GM12878 (cell line): ENCODE measurements around the gene TSPAN11. TPM values are rescaled to one million over a fixed set of nuclear protein-coding genes. Genes with fewer than 3 reads are reported as not detected.
"Not testable (repeated sequence)": the region's sequence is repeated elsewhere in the genome, so short reads cannot be mapped to it uniquely, and the experiment has no call there.

Experiments used
- ATAC-seq: fragments of 200-7000 bp; cut with Tn5 transposase; 3 replicates; pipeline ENCODE4 v1.9.1; 2020; ENCODE audit warnings: mild to moderate bottlenecking, moderate library complexity
- BruUV-seq: library from RNA; stranded (reverse); fragments of 400-500 nt; replicated peaks from 2 replicates; lab custom pipeline; 2021; lab: Mats Ljungman, UMichigan
- CTCF ChIA-PET: fragments of 300-600 bp; sonication (Branson Sonifier 250); formaldehyde crosslinking; extraction: SDS; loops from one replicate; lab custom pipeline; 2021; ENCODE audit warnings: inconsistent platforms; lab: Yijun Ruan, JAX
- POLR2A ChIA-PET: fragments of 350-600 bp; formaldehyde crosslinking; extraction: SDS; loops from one replicate; lab custom pipeline; 2021; ENCODE audit warnings: inconsistent platforms; lab: Charles Lee
- RAD21 ChIA-PET: fragments of 300-600 bp; sonication (Branson Sonifier 250); formaldehyde crosslinking; loops from one replicate; lab custom pipeline; 2023; ENCODE audit warnings: antibody characterized with exemption; ENCODE audit not compliant: unreplicated experiment; lab: Charles Lee
- SMC1A ChIA-PET: fragments of 300-600 bp; sonication (Branson Sonifier 250); formaldehyde crosslinking; loops from one replicate; lab custom pipeline; 2023; ENCODE audit not compliant: unreplicated experiment, uncharacterized antibody; lab: Charles Lee
- DNase-seq: peaks from one replicate; pipeline ENCODE4 v3.0.0-alpha.2; 2011; ENCODE audit warnings: low read depth, low spot score
- FAIRE-seq: peaks from 3 replicates; lab custom pipeline; 2011; peaks lifted over from hg19 to GRCh38; lab: Jason Lieb, UNC
- H2AFZ ChIP-seq: 2 replicates; pipeline ENCODE4 v1.6.0; 2011; ENCODE audit warnings: low read depth, low read length, control low read depth; ENCODE audit not compliant: control insufficient read depth
- H3K27ac ChIP-seq: 2 replicates; pipeline ENCODE4 v1.5.1; 2011; ENCODE audit warnings: control low read depth; ENCODE audit not compliant: control insufficient read depth, insufficient read depth
- H3K27me3 ChIP-seq, 2 experiments: replicated peaks in 1 of 2; 2 replicates each; pipeline versions ENCODE4 v1.6.0 to v1.6.1; 2011; ENCODE audit warnings: low read length in 1 of 2; ENCODE audit not compliant: control insufficient read depth in 2 of 2, insufficient read depth in 2 of 2
- H3K36me3 ChIP-seq, 2 experiments: 2 replicates each; pipeline ENCODE4 v1.5.1; 2011; ENCODE audit warnings: low read length in 1 of 2; ENCODE audit not compliant: control insufficient read depth in 2 of 2, insufficient read depth in 2 of 2
- H3K4me1 ChIP-seq: 2 replicates; pipeline ENCODE4 v1.6.1; 2011; ENCODE audit warnings: mild to moderate bottlenecking, low read length, moderate library complexity, mixed read lengths; ENCODE audit not compliant: control insufficient read depth, insufficient read depth
- H3K4me2 ChIP-seq: 2 replicates; pipeline ENCODE4 v1.6.0; 2011; ENCODE audit warnings: control low read depth; ENCODE audit not compliant: control insufficient read depth, insufficient read depth
- H3K4me3 ChIP-seq: fragments of 200-600 bp; sonication (generic); 2 replicates; pipeline ENCODE4 v1.5.1; 2016
- H3K79me2 ChIP-seq: 2 replicates; pipeline ENCODE4 v1.6.0; 2011; ENCODE audit warnings: low read length; ENCODE audit not compliant: control insufficient read depth, insufficient read depth
- H3K9ac ChIP-seq: 2 replicates; pipeline ENCODE4 v1.8.0; 2011; ENCODE audit warnings: low read length, control low read depth, mixed read lengths; ENCODE audit not compliant: control insufficient read depth, insufficient read depth
- H3K9me3 ChIP-seq: replicated peaks from 3 replicates; pipeline ENCODE4 v1.5.1; 2011; ENCODE audit warnings: mild to moderate bottlenecking, low read length; ENCODE audit not compliant: control insufficient read depth, insufficient read depth
- H4K20me1 ChIP-seq: 2 replicates; pipeline ENCODE4 v1.6.0; 2011; ENCODE audit not compliant: control insufficient read depth, insufficient read depth
- CBX5 ChIP-seq: sonication (generic); IDR thresholded peaks from 2 replicates; pipeline ENCODE4 v1.6.1; 2016; ENCODE audit warnings: low read depth, moderate library complexity, mild to moderate bottlenecking, inconsistent platforms
- SP1 ChIP-seq: IDR thresholded peaks from one replicate; pipeline ENCODE4 v1.6.1; 2011; ENCODE audit warnings: low read depth, low read length
- WGBS: methylation state at CpG from one replicate; pipeline ENCODE4 v1.1.6; 2016; ENCODE audit warnings: low lambda C conversion rate; ENCODE audit not compliant: insufficient replicate concordance, insufficient coverage; ENCODE audit errors: missing lambda C conversion rate; 5-methylcytosine and 5-hydroxymethylcytosine counted together
- in situ Hi-C: fragments of 300-500 bp; cut with MboI; formaldehyde crosslinking; loops from 9 replicates; pipeline ENCODE4 v1.14.3; 2018; ENCODE audit warnings: mixed read lengths
- intact Hi-C: fragments of 100-400 bp; cut with micrococcal nuclease; formaldehyde crosslinking; loops from one replicate; pipeline ENCODE4 v1.14.2; 2022; ENCODE audit not compliant: unreplicated experiment
- polyA plus RNA-seq, 11 experiments: library from polyadenylated mRNA; depleted of rRNA in 4 of 11; unstranded in 6 of 11; stranded (reverse) in 5 of 11; fragments of >200 nt; fragmentation: Nextera tagmentation in 4 of 11; fragmentation: Illumina TruSeq in 1 of 11; extraction: Ambion mirVana in 4 of 11; extraction: Trizol in 1 of 11; gene quantifications; 1 replicate in 1 of 11; 2 replicates in 10 of 11; pipeline versions ENCODE4 v1.2.1 to v1.2.3, GENCODE V29; 2011 to 2016; ENCODE audit warnings: inconsistent platforms in 2 of 11, missing spikeins in 2 of 11, low read depth in 1 of 11
- total RNA-seq, 4 experiments: library from RNA; depleted of rRNA in 3 of 4; stranded (reverse); fragments of >200 nt in 3 of 4; fragmentation: Illumina TruSeq in 1 of 4; extraction: Trizol in 1 of 4; gene quantifications; 2 replicates each; pipeline versions ENCODE4 v1.2.1 to v1.2.3, GENCODE V29; 2013 to 2021

The TSPAN11 gene
- total and polyA plus RNA-seq, 10 of the 15 experiments (the other 5 are each of a cell fraction or from before 2014, with no cell fraction given): under 0.01 to 0.27 (median 0.04) TPM; not detected in 6

- H3K27me3 ChIP-seq: no peaks in the 10 kb centered on the region
- H3K9ac ChIP-seq: no peak overlapping the region
- no TSS peak for BruUV-seq
- TF ChIP-seq CBX5 (no peak), SP1 (no peak)
- no peak overlapping the region for H3K27ac ChIP-seq
- intact Hi-C loops: no loop called here
- no peaks in the 10 kb centered on the region for H3K79me2 ChIP-seq
- H3K36me3 ChIP-seq: no peaks in the 10 kb centered on the region
- FAIRE-seq: no peak
- DNase-seq: no peak
- H3K9me3 ChIP-seq: no peaks in the 10 kb centered on the region; the same call in 2 of the 3 replicates
- H3K4me1 ChIP-seq: no peaks in the 10 kb centered on the region
- ATAC-seq: no peak
- H2AFZ ChIP-seq: no peak overlapping the region
- SMC1A ChIA-PET: no interaction called here
- CTCF ChIA-PET: no interaction called here
- H3K4me3 ChIP-seq: no peak overlapping the region
- in situ Hi-C loops: no loop called here
- RAD21 ChIA-PET: no interaction called here
- H4K20me1 ChIP-seq: no peaks in the 10 kb centered on the region
- H3K4me2 ChIP-seq: no peak overlapping the region
- POLR2A ChIA-PET: no interaction called here
These were observed 38.3 kb upstream of the TSPAN11 start for GRCh38 chr12:30888241-30888640.

GRCh38 chr12:30894531-30894930 is 32.0 kb upstream of the TSPAN11 start:
- intact Hi-C loops, RAD21 ChIA-PET, in situ Hi-C loops, POLR2A ChIA-PET, H3K4me1 ChIP-seq, CTCF ChIA-PET, H3K27me3 ChIP-seq, DNase-seq, BruUV-seq, H3K9me3 ChIP-seq, H2AFZ ChIP-seq, H4K20me1 ChIP-seq, H3K36me3 ChIP-seq, ATAC-seq, FAIRE-seq, H3K4me3 ChIP-seq, H3K4me2 ChIP-seq, H3K9ac ChIP-seq, H3K27ac ChIP-seq, H3K79me2 ChIP-seq: not testable (repeated sequence)
- WGBS: 7% methylated on average over 9 of the region's 9 CpGs
- SMC1A ChIA-PET: interaction anchor here (1.9 kb wide), 1 partner anchor 16 kb away, joined by 4 read pairs; no protein-coding TSS in a partner anchor
